Neural cell (in vitro differentiated cells): ENCODE measurements around the gene IGSF9B. TPM values are rescaled to one million over a fixed set of nuclear protein-coding genes. Genes with fewer than 3 reads are reported as not detected.

Experiments used
- H2AFZ ChIP-seq: fragments of 200-600, 300-800 bp; sonication (generic), shearing (Covaris generic); 2 replicates; pipeline ENCODE4 v1.6.0; 2014; ENCODE audit warnings: low read depth, mild to moderate bottlenecking, antibody characterized with exemption, low read length, moderate library complexity
- H3F3A ChIP-seq: fragments of 200-600 bp; shearing (Covaris generic); 2 replicates; pipeline ENCODE4 v1.6.1; 2016; ENCODE audit warnings: mild to moderate bottlenecking, moderate library complexity, mixed read lengths, antibody characterized with exemption, low read length; ENCODE audit not compliant: insufficient read depth, poor library complexity, severe bottlenecking
- H3K27ac ChIP-seq: fragments of 200-600, 300-800 bp; sonication (generic), shearing (Covaris generic); 2 replicates; pipeline ENCODE4 v1.5.1; 2014; ENCODE audit warnings: mild to moderate bottlenecking, low read length, moderate library complexity
- H3K27me3 ChIP-seq: fragments of 300-800, 200-600 bp; sonication (generic), shearing (Covaris generic); 2 replicates; pipeline ENCODE4 v1.6.0; 2014; ENCODE audit warnings: mild to moderate bottlenecking, low read depth, low read length, moderate library complexity; ENCODE audit not compliant: insufficient read depth
- H3K36me3 ChIP-seq: fragments of 300-800, 200-600 bp; sonication (generic), shearing (Covaris generic); 2 replicates; pipeline ENCODE4 v1.5.1; 2014; ENCODE audit warnings: mild to moderate bottlenecking, antibody characterized with exemption, low read length, moderate library complexity; ENCODE audit not compliant: insufficient read depth
- H3K4me2 ChIP-seq: fragments of 300-800, 200-600 bp; sonication (generic), shearing (Covaris generic); 2 replicates; pipeline ENCODE4 v1.6.0; 2014; ENCODE audit warnings: mild to moderate bottlenecking, low read length
- H3K4me3 ChIP-seq: fragments of 300-800, 200-600 bp; sonication (generic), shearing (Covaris generic); 2 replicates; pipeline ENCODE4 v1.5.1; 2014; ENCODE audit warnings: mild to moderate bottlenecking, low read length, moderate library complexity
- H3K79me2 ChIP-seq: fragments of 200-600 bp; shearing (Covaris generic); replicated peaks from 2 replicates; pipeline ENCODE4 v1.6.0; 2014; ENCODE audit warnings: mild to moderate bottlenecking, low read length, moderate library complexity; ENCODE audit not compliant: insufficient read depth
- H3K9ac ChIP-seq: fragments of 300-800, 200-600 bp; sonication (generic), shearing (Covaris generic); 2 replicates; pipeline ENCODE4 v1.6.1; 2016; ENCODE audit warnings: mild to moderate bottlenecking, low read length, mixed read lengths
- H3K9me2 ChIP-seq: fragments of 200-600 bp; shearing (Covaris generic); 2 replicates; pipeline ENCODE4 v1.6.1; 2016; ENCODE audit warnings: mild to moderate bottlenecking, low read length, mixed read lengths; ENCODE audit not compliant: insufficient read depth
- H3K9me3 ChIP-seq: fragments of 200-600, 300-800 bp; sonication (generic), shearing (Covaris generic); 2 replicates; pipeline ENCODE4 v1.6.1; 2016; ENCODE audit warnings: mild to moderate bottlenecking, mixed run types, low read length, moderate library complexity, mixed read lengths
- H4K20me1 ChIP-seq: fragments of 200-600 bp; shearing (Covaris generic); 2 replicates; pipeline ENCODE4 v1.6.1; 2016; ENCODE audit warnings: mild to moderate bottlenecking, mixed run types; ENCODE audit not compliant: insufficient read depth
- CTCF ChIP-seq: fragments of 450-650 bp; IDR thresholded peaks from 2 replicates; pipeline ENCODE4 v1.5.1; 2014; ENCODE audit warnings: antibody characterized with exemption, mild to moderate bottlenecking, moderate library complexity; ENCODE audit not compliant: poor library complexity, severe bottlenecking
- EP300 ChIP-seq: fragments of 450-650 bp; conservative IDR thresholded peaks from 2 replicates; pipeline ENCODE4 v1.6.1; 2014; ENCODE audit warnings: antibody characterized with exemption, mild to moderate bottlenecking, moderate library complexity; ENCODE audit not compliant: poor library complexity, severe bottlenecking
- EZH2 ChIP-seq: fragments of 200-600, 300-800 bp; shearing (Covaris generic), sonication (generic); IDR thresholded peaks from 2 replicates; pipeline ENCODE4 v1.6.1; 2014; ENCODE audit warnings: antibody characterized with exemption, low read length, borderline replicate concordance, mild to moderate bottlenecking; ENCODE audit not compliant: insufficient read depth, poor library complexity, severe bottlenecking
- MXI1 ChIP-seq: fragments of 450-650 bp; conservative IDR thresholded peaks from 2 replicates; pipeline ENCODE4 v1.6.1; 2014; ENCODE audit warnings: antibody characterized with exemption, mild to moderate bottlenecking; ENCODE audit not compliant: poor library complexity, severe bottlenecking
- POLR2AphosphoS5 ChIP-seq: IDR thresholded peaks from 2 replicates; pipeline ENCODE4 v1.6.1; 2012
- RAD21 ChIP-seq: fragments of 450-650 bp; conservative IDR thresholded peaks from 2 replicates; pipeline ENCODE4 v1.6.1; 2014; ENCODE audit warnings: antibody characterized with exemption, mild to moderate bottlenecking, moderate library complexity
- REST ChIP-seq: IDR thresholded peaks from 2 replicates; pipeline ENCODE4 v1.6.1; 2012; ENCODE audit warnings: borderline replicate concordance
- SMC3 ChIP-seq: fragments of 450-650 bp; conservative IDR thresholded peaks from 2 replicates; pipeline ENCODE4 v1.6.1; 2014; ENCODE audit warnings: antibody characterized with exemption, mild to moderate bottlenecking, moderate library complexity; ENCODE audit not compliant: poor library complexity
- TAF1 ChIP-seq: IDR thresholded peaks from 2 replicates; pipeline ENCODE4 v1.6.1; 2012; ENCODE audit warnings: low read depth
- polyA plus RNA-seq: library from polyadenylated mRNA; depleted of rRNA; stranded (reverse); fragments of >200 nt; gene quantifications from 2 replicates; pipeline ENCODE4 v1.2.3, GENCODE V29; 2014

The IGSF9B gene
- polyA plus RNA-seq, 1 donor from 2014 or later = 2.3 TPM

- H3K9ac ChIP-seq = no peak overlapping the region
- H3K4me3 ChIP-seq = no peak overlapping the region
- H3F3A ChIP-seq = no peaks in the 10 kb centered on the region
- no peaks in the 10 kb centered on the region for H3K36me3 ChIP-seq
- H3K79me2 ChIP-seq = no peaks in the 10 kb centered on the region
- no peaks in the 10 kb centered on the region for H4K20me1 ChIP-seq
- no peaks in the 10 kb centered on the region for H3K9me3 ChIP-seq
- H3K27ac ChIP-seq = no peak overlapping the region
- H3K4me2 ChIP-seq = no peak overlapping the region
- no peaks in the 10 kb centered on the region for H3K9me2 ChIP-seq
- TF ChIP-seq CTCF (no peak), RAD21 (no peak), EZH2 (no peak)
- no peaks in the 10 kb centered on the region for H3K27me3 ChIP-seq
- no peak overlapping the region for H2AFZ ChIP-seq
Observed at GRCh38 chr11:133889188-133889587, 67.6 kb downstream of the IGSF9B start.

- Histone ChIP-seq H3F3A (no peaks in the 10 kb centered on the region), H4K20me1 (no peaks in the 10 kb centered on the region), H3K4me2 (no peak overlapping the region), H3K27ac (no peak overlapping the region), H3K79me2 (no peaks in the 10 kb centered on the region), H3K27me3 (no peaks in the 10 kb centered on the region), H3K4me3 (no peak overlapping the region), H3K36me3 (no peaks in the 10 kb centered on the region), H3K9me2 (no peaks in the 10 kb centered on the region), H3K9me3 (no peaks in the 10 kb centered on the region), H2AFZ (no peak overlapping the region), H3K9ac (no peak overlapping the region)
- TF ChIP-seq POLR2AphosphoS5 = no peak
- no peak for TF ChIP-seq RAD21
- no peak for TF ChIP-seq MXI1
- no peak for TF ChIP-seq EZH2
- no peak for TF ChIP-seq REST
- no peak for TF ChIP-seq CTCF
- TF ChIP-seq TAF1 = no peak
- no peak for TF ChIP-seq SMC3
- no peak for TF ChIP-seq EP300
Observed at GRCh38 chr11:133887692-133888332, 69.0 kb downstream of the IGSF9B start.
